ENCODE data around the gene ARHGEF2. TPM values are rescaled to one million over a fixed set of nuclear protein-coding genes. Genes with fewer than 3 reads are reported as not detected.

Gene ARHGEF2
- total RNA-seq, 1 experiment from 2014 or later: 90.1 TPM

- H3K79me2 ChIP-seq (ENCODE audit: insufficient read depth, low read length): peaks cover 7% of the 10 kb centered on the region
- no peak for ATAC-seq
- no peaks in the 10 kb centered on the region for H3K36me3 ChIP-seq (ENCODE audit: control insufficient read depth in 1 of 2, insufficient read depth in 2 of 2, low read length in 2 of 2)
- intact Hi-C loops (cut with micrococcal nuclease): no loop called here
- H3K4me1 ChIP-seq (ENCODE audit: control insufficient read depth in 1 of 2, insufficient read depth in 2 of 2, low read length in 2 of 2): peaks cover 5 to 17% of the 10 kb centered on the region in 2 experiments; a peak in 3 of 4 replicates
- H3K4me2 ChIP-seq (ENCODE audit: low read length): no peak overlapping the region
- ChIA-PET RAD21 (ENCODE audit: low non-redundant PET in 1 of 2, low total read pairs in 2 of 2, uncharacterized antibody in 2 of 2, unreplicated experiment in 2 of 2) (no interaction called here), CTCF (interaction anchor here (1.2 to 2.0 kb wide), 2 partner anchors 16 to 28 kb away, joined by 4 to 8 read pairs; partner anchors contain the start of gene UBQLN4), POLR2A (no interaction called here)
- H2AFZ ChIP-seq (ENCODE audit: low read depth, low read length, poor library complexity, severe bottlenecking): no peak overlapping the region
- H3K9me2 ChIP-seq (ENCODE audit: insufficient read depth): no peaks in the 10 kb centered on the region
- H3K27ac ChIP-seq (ENCODE audit: low read depth, low read length): no peak overlapping the region
- TF ChIP-seq YY1 (IDR thresholded peaks at IDR 0.05; ENCODE audit: extremely low read depth, insufficient replicate concordance, low read depth, low read length) (no peak), SIN3A (IDR thresholded peaks at IDR 0.05; ENCODE audit: low read depth) (no peak), ELF1 (IDR thresholded peaks at IDR 0.05; ENCODE audit: borderline replicate concordance, low read depth) (no peak), MAX (IDR thresholded peaks at IDR 0.05) (no peak), ZNF274 (IDR thresholded peaks at IDR 0.05; ENCODE audit: low read depth, low read length) (no peak), TCF7L2 (IDR thresholded peaks at IDR 0.05; ENCODE audit: borderline replicate concordance, extremely low read depth, insufficient read depth, insufficient read length) (no peak)
- H3K4me3 ChIP-seq (replicated peaks in 1 of 2; ENCODE audit: low read depth in 1 of 2, low read length in 2 of 2): no peak overlapping the region
- no peaks in the 10 kb centered on the region for H4K20me1 ChIP-seq (ENCODE audit: insufficient read depth)
- no peaks in the 10 kb centered on the region for H3K27me3 ChIP-seq (ENCODE audit: insufficient read depth, low read length)
- BruUV-seq (replicated peaks): no TSS peak
- H3K9me3 ChIP-seq (ENCODE audit: control insufficient read depth in 1 of 2, insufficient read depth in 1 of 2, low read depth in 1 of 2, low read length in 2 of 2): no peaks in the 10 kb centered on the region
- no peak for DNase-seq (ENCODE audit: low read depth, low spot score)
- H3K9ac ChIP-seq (ENCODE audit: low read length): no peak overlapping the region
Observed at GRCh38 chr1:156024801-156025200, 46.5 kb upstream of the ARHGEF2 start.

- Histone ChIP-seq H3K79me2 (ENCODE audit: insufficient read depth, low read length) (peaks cover 20% of the 10 kb centered on the region), H3K4me3 (replicated peaks in 1 of 2; ENCODE audit: low read depth in 1 of 2, low read length in 2 of 2) (no peak overlapping the region), H3K9me2 (ENCODE audit: insufficient read depth) (no peaks in the 10 kb centered on the region), H3K9ac (ENCODE audit: low read length) (no peak overlapping the region), H2AFZ (ENCODE audit: low read depth, low read length, poor library complexity, severe bottlenecking) (no peak overlapping the region), H3K4me1 (ENCODE audit: control insufficient read depth in 1 of 2, insufficient read depth in 2 of 2, low read length in 2 of 2) (peaks cover 9 to 20% of the 10 kb centered on the region in 2 experiments; a peak in 3 of 4 replicates), H3K36me3 (ENCODE audit: control insufficient read depth in 1 of 2, insufficient read depth in 2 of 2, low read length in 2 of 2) (peaks cover under 1 to 13% of the 10 kb centered on the region in 2 experiments; a peak in 2 of 4 replicates), H3K9me3 (ENCODE audit: control insufficient read depth in 1 of 2, insufficient read depth in 1 of 2, low read depth in 1 of 2, low read length in 2 of 2) (no peaks in the 10 kb centered on the region), H3K27me3 (ENCODE audit: insufficient read depth, low read length) (no peaks in the 10 kb centered on the region), H3K27ac (ENCODE audit: low read depth, low read length) (no peak overlapping the region), H4K20me1 (ENCODE audit: insufficient read depth) (no peaks in the 10 kb centered on the region), H3K4me2 (ENCODE audit: low read length) (no peak overlapping the region)
- intact Hi-C loops (cut with micrococcal nuclease): loop anchor here (2.0 kb wide), 1 partner anchor 33 kb away; the partner anchor contains the start of gene LAMTOR2
- TF ChIP-seq ATF3 (IDR thresholded peaks at IDR 0.05) (no peak), SP1 (IDR thresholded peaks at IDR 0.05; ENCODE audit: low read depth) (no peak), CTCF (IDR thresholded peaks at IDR 0.05 in 2 of 3, conservative IDR thresholded peaks at IDR 0.05 in 1 of 3; ENCODE audit: borderline replicate concordance in 1 of 3, insufficient read depth in 1 of 3, low read depth in 2 of 3, low read length in 2 of 3) (no peak), ELF1 (IDR thresholded peaks at IDR 0.05; ENCODE audit: borderline replicate concordance, low read depth) (no peak), FOSL1 (IDR thresholded peaks at IDR 0.05; ENCODE audit: low read depth) (no peak)
- no TSS peak for BruUV-seq (replicated peaks)
- ATAC-seq (no peak), DNase-seq (ENCODE audit: low read depth, low spot score) (no peak)
- POLR2A ChIA-PET: interaction anchor here (1.1 kb wide), 1 partner anchor 10 kb away, joined by 4 read pairs; no protein-coding TSS in a partner anchor
- CTCF ChIA-PET: no interaction called here
- RAD21 ChIA-PET (ENCODE audit: low non-redundant PET in 1 of 2, low total read pairs in 2 of 2, uncharacterized antibody in 2 of 2, unreplicated experiment in 2 of 2): no interaction called here
Observed at GRCh38 chr1:156021954-156022353, 43.6 kb upstream of the ARHGEF2 start.
